ENCODE data around the gene AVPR2.

Gene AVPR2

GRCh38 chrX:153934762-153935325 lies 30.4 kb downstream of the AVPR2 start, which contains the start of gene NAA10:
Gene NAA10 (minus strand): TSS chrX:153935037. CDS start chrX:153934904, 133 bp downstream.
- peak; percentile 67 for DNase-seq

GRCh38 chrX:153935326-153935851 lies 30.9 kb downstream of the AVPR2 start:
- DNase-seq, result no peak

- DNase-seq, result no peak
Measured at GRCh38 chrX:153937056-153937455, 32.6 kb downstream of the AVPR2 start.

- no peak for DNase-seq
Measured at GRCh38 chrX:153938226-153938786, 33.8 kb downstream of the AVPR2 start.

GRCh38 chrX:153939573-153939972 lies 35.1 kb downstream of the AVPR2 start:
- DNase-seq, result no peak

GRCh38 chrX:153941336-153942252 lies 37.1 kb downstream of the AVPR2 start:
- DNase-seq, result no peak

- DNase-seq, result no peak
Measured at GRCh38 chrX:153944140-153944799, 39.8 kb downstream of the AVPR2 start, which contains the start of gene RENBP. Gene RENBP (minus strand): TSS chrX:153944643. CDS start chrX:153944610, 33 bp downstream.

GRCh38 chrX:153944800-153945150 lies 40.3 kb downstream of the AVPR2 start:
- DNase-seq, result no peak

GRCh38 chrX:153945956-153946943 lies 41.8 kb downstream of the AVPR2 start:
- no peak for DNase-seq

- peak; percentile 71 for DNase-seq
Measured at GRCh38 chrX:153947009-153947769, 42.7 kb downstream of the AVPR2 start.

GRCh38 chrX:153948002-153948466 lies 43.6 kb downstream of the AVPR2 start:
- no peak for DNase-seq

GRCh38 chrX:153948847-153949805 lies 44.7 kb downstream of the AVPR2 start:
- no peak for DNase-seq

- no peak for DNase-seq
Measured at GRCh38 chrX:153950127-153950526, 45.7 kb downstream of the AVPR2 start.

GRCh38 chrX:153951683-153952372 lies 47.4 kb downstream of the AVPR2 start:
- DNase-seq, result no peak

- no peak for DNase-seq
Measured at GRCh38 chrX:153952373-153953026, 48.0 kb downstream of the AVPR2 start.

- peak; percentile 64 for DNase-seq
Measured at GRCh38 chrX:153953342-153953830, 48.9 kb downstream of the AVPR2 start.

- DNase-seq, result no peak
Measured at GRCh38 chrX:153953892-153954557, 49.6 kb downstream of the AVPR2 start.

Data from fibroblast of skin of right quadriceps (primary cell).